Left ventricle myocardium inferior (tissue), 1 donor: ENCODE data around the gene ENPP3. TPM values are rescaled to one million over a fixed set of nuclear protein-coding genes. Genes with fewer than 3 reads are reported as not detected.

Experiments used
- DNase-seq: peaks from one replicate; pipeline ENCODE4 v3.0.0-alpha.2; 2020
- H3K27ac ChIP-seq: fragments of 200-600 bp; replicated peaks from 2 replicates; pipeline ENCODE4 v1.8.0; 2021
- H3K27me3 ChIP-seq: fragments of 200-600 bp; 2 replicates; pipeline ENCODE4 v1.8.0; 2021; ENCODE audit warnings: low read depth
- H3K36me3 ChIP-seq: fragments of 200-600 bp; 2 replicates; pipeline ENCODE4 v1.8.0; 2021
- H3K4me1 ChIP-seq: fragments of 200-600 bp; 2 replicates; pipeline ENCODE4 v1.8.0; 2021
- H3K4me3 ChIP-seq: fragments of 200-600 bp; 2 replicates; pipeline ENCODE4 v1.8.0; 2021; ENCODE audit warnings: mild to moderate bottlenecking, moderate library complexity
- H3K9me3 ChIP-seq: fragments of 200-600 bp; replicated peaks from 2 replicates; pipeline ENCODE4 v1.8.0; 2021
- intact Hi-C: fragments of 100-400 bp; cut with micrococcal nuclease; formaldehyde crosslinking; loops from one replicate; pipeline ENCODE4 v1.11.0; 2022
- total RNA-seq: library from RNA; stranded (reverse); fragmentation: NEBNext Ultra II Directional; extraction: Animal tissue kit (Norgen Biotek cat#: 25700); gene quantifications from one replicate; pipeline ENCODE4 v1.2.1, GENCODE V29; 2021
- TF ChIP-seq, protein P1 (sequence below): fragments of 200-600 bp; IDR thresholded peaks from 2 replicates; pipeline ENCODE4 v1.8.0; 2021; ENCODE audit warnings: antibody characterized with exemption, mild to moderate bottlenecking, borderline replicate concordance
- donor health status: DM: no; HTN: yes; CAD: no; lungs with severe emphysema.

The ENPP3 gene
- total RNA-seq, 1 donor from 2014 or later, result 0.14 TPM

DNA sequence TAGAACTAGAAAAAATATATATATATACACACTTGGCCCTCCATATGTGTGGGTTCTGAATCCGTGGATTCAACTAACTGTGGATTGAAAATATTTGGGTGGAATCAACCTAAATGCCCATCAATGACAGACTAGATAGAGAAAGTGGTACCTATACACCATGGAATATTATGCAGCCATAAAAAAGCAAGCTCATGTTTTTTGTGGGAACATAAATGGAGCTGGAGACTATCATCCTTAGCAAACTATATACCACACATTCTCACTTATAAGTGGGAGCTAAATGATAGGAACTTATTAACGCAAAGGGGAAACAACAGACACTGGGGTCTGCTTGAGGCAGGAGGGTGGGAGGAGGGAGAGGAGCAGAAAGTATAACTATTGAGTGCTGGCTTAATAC lies 36.1 kb downstream of the ENPP3 start:
- intact Hi-C loops, result no loop called here
- H3K4me1 ChIP-seq, result no peaks in the 10 kb centered on the region
- H3K27ac ChIP-seq, result no peak overlapping the region
- H3K9me3 ChIP-seq, result peaks cover 4% of the 10 kb centered on the region
- no peak overlapping the region for H3K4me3 ChIP-seq
- no peak for DNase-seq
- no peaks in the 10 kb centered on the region for H3K27me3 ChIP-seq
- H3K36me3 ChIP-seq, result no peaks in the 10 kb centered on the region
- TF ChIP-seq, protein P1, sequence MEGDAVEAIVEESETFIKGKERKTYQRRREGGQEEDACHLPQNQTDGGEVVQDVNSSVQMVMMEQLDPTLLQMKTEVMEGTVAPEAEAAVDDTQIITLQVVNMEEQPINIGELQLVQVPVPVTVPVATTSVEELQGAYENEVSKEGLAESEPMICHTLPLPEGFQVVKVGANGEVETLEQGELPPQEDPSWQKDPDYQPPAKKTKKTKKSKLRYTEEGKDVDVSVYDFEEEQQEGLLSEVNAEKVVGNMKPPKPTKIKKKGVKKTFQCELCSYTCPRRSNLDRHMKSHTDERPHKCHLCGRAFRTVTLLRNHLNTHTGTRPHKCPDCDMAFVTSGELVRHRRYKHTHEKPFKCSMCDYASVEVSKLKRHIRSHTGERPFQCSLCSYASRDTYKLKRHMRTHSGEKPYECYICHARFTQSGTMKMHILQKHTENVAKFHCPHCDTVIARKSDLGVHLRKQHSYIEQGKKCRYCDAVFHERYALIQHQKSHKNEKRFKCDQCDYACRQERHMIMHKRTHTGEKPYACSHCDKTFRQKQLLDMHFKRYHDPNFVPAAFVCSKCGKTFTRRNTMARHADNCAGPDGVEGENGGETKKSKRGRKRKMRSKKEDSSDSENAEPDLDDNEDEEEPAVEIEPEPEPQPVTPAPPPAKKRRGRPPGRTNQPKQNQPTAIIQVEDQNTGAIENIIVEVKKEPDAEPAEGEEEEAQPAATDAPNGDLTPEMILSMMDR, result no peak

- H3K4me1 ChIP-seq, result no peaks in the 10 kb centered on the region
- no peaks in the 10 kb centered on the region for H3K9me3 ChIP-seq
- H3K4me3 ChIP-seq, result no peak overlapping the region
- no peaks in the 10 kb centered on the region for H3K27me3 ChIP-seq
- TF ChIP-seq, protein P1, result no peak
- intact Hi-C loops, result no loop called here
- no peaks in the 10 kb centered on the region for H3K36me3 ChIP-seq
- no peak overlapping the region for H3K27ac ChIP-seq
- DNase-seq, result no peak
Measured at GRCh38 chr6:131678442-131678841, 41.3 kb downstream of the ENPP3 start.

GRCh38 chr6:131680868-131681267 lies 43.8 kb downstream of the ENPP3 start:
- TF ChIP-seq, protein P1, result no peak
- no peaks in the 10 kb centered on the region for H3K4me1 ChIP-seq
- no peaks in the 10 kb centered on the region for H3K9me3 ChIP-seq
- H3K4me3 ChIP-seq, result no peak overlapping the region
- H3K36me3 ChIP-seq, result no peaks in the 10 kb centered on the region
- H3K27me3 ChIP-seq, result no peaks in the 10 kb centered on the region
- intact Hi-C loops, result loop anchor here (10.0 kb wide), 1 partner anchor 214 kb away; no protein-coding TSS in a partner anchor
- no peak for DNase-seq
- H3K27ac ChIP-seq, result no peak overlapping the region

DNA sequence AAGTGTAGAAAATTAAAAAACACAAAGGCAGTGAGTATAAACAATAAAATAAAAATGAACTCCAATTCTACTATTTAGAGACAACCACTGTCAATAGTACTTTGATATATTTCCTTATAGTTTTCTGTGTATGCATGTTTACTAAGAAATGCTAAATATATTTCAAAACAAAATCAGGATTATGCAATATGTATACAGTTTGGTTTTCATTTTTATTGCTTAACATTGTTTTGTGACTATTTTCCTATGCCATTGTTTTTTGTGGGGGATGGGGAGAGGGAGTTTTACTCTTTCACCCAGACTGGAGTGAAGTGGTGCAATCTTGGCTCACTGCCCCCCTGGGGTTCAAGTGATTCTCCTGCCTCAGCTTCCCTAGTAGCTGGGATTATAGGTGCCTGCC lies 44.5 kb downstream of the ENPP3 start:
- no peak overlapping the region for H3K4me3 ChIP-seq
- no peaks in the 10 kb centered on the region for H3K9me3 ChIP-seq
- no peak overlapping the region for H3K27ac ChIP-seq
- no peaks in the 10 kb centered on the region for H3K36me3 ChIP-seq
- no peak for DNase-seq
- H3K4me1 ChIP-seq, result no peaks in the 10 kb centered on the region
- TF ChIP-seq, protein P1, result no peak
- no peaks in the 10 kb centered on the region for H3K27me3 ChIP-seq
- intact Hi-C loops, result loop anchor here (10.0 kb wide), 1 partner anchor 213 kb away; no protein-coding TSS in a partner anchor

GRCh38 chr6:131682442-131682841 lies 45.3 kb downstream of the ENPP3 start:
- no peak overlapping the region for H3K27ac ChIP-seq
- no peak for DNase-seq
- TF ChIP-seq, protein P1, result no peak
- H3K4me1 ChIP-seq, result no peaks in the 10 kb centered on the region
- H3K36me3 ChIP-seq, result no peaks in the 10 kb centered on the region
- H3K4me3 ChIP-seq, result no peak overlapping the region
- H3K27me3 ChIP-seq, result no peaks in the 10 kb centered on the region
- intact Hi-C loops, result loop anchor here (10.0 kb wide), 1 partner anchor 212 kb away; no protein-coding TSS in a partner anchor
- no peaks in the 10 kb centered on the region for H3K9me3 ChIP-seq
